ENCODE measurements around the gene ASTN1. TPM values are rescaled to one million over a fixed set of nuclear protein-coding genes. Genes with fewer than 3 reads are reported as not detected.

The ASTN1 gene
- total and polyA plus RNA-seq, 2 experiments from 2014 or later: 1.1 TPM; not detected in 1

DNA sequence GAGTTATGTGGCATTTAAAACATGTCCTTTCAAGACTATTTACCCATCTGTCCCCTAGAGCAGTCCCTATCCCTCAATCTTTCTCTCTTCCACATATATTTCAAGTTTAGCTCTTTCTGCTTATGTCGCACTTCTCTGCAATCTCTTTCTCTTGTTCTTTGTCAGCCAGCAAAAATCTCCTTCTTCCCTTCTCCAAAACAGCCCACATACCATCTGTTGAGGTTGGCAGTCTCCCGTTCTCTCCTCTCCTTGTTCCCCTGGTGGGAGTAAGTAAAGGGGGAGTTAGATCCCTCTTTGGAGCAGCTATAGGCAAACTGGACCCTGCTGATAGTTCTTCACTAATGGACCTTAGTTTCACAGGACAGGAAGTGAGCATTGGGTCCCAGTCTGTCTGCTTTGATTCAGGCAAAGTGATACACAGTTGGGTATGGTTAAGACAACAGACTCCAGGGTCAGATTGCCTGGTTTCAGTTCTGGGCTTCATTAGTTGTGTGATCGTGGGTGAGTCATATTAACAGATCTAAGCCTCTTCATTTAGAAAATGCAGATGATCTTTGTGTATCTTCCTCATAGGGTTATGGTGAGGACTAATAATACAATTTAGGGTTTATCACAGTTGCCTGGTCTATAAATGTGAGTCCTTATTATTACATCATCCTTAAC lies 25.9 kb upstream of the ASTN1 start:
- Histone ChIP-seq H3K9me3 (ENCODE audit: low read depth) (no peaks in the 10 kb centered on the region), H4K20me1 (ENCODE audit: insufficient read depth, poor library complexity, severe bottlenecking) (no peaks in the 10 kb centered on the region), H3K9me2 (replicated peaks; ENCODE audit: insufficient read depth) (no peaks in the 10 kb centered on the region), H3K4me1 (ENCODE audit: insufficient read depth) (no peaks in the 10 kb centered on the region), H3K4me3 (no peak overlapping the region), H3K27ac (no peak overlapping the region), H3K36me3 (replicated peaks; ENCODE audit: insufficient read depth, low read depth) (no peaks in the 10 kb centered on the region), H3K79me2 (no peaks in the 10 kb centered on the region), H3K27me3 (peaks cover 11% of the 10 kb centered on the region), H3K4me2 (no peak overlapping the region), H2AFZ (no peak overlapping the region)
- TF ChIP-seq EZH2 (IDR thresholded peaks at IDR 0.05; ENCODE audit: borderline replicate concordance) (no peak), EZH2phosphoT487 (IDR thresholded peaks at IDR 0.05; ENCODE audit: low read depth, severe bottlenecking, unreplicated experiment) (no peak)
- TF ChIP-seq, protein P1, sequence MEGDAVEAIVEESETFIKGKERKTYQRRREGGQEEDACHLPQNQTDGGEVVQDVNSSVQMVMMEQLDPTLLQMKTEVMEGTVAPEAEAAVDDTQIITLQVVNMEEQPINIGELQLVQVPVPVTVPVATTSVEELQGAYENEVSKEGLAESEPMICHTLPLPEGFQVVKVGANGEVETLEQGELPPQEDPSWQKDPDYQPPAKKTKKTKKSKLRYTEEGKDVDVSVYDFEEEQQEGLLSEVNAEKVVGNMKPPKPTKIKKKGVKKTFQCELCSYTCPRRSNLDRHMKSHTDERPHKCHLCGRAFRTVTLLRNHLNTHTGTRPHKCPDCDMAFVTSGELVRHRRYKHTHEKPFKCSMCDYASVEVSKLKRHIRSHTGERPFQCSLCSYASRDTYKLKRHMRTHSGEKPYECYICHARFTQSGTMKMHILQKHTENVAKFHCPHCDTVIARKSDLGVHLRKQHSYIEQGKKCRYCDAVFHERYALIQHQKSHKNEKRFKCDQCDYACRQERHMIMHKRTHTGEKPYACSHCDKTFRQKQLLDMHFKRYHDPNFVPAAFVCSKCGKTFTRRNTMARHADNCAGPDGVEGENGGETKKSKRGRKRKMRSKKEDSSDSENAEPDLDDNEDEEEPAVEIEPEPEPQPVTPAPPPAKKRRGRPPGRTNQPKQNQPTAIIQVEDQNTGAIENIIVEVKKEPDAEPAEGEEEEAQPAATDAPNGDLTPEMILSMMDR (IDR thresholded peaks at IDR 0.05; ENCODE audit: poor library complexity): no peak
- 78% methylated on average over 3 of the region's 3 CpGs for WGBS (ENCODE audit: low lambda C conversion rate, missing lambda C conversion rate)
- DNase-seq (ENCODE audit: low spot score): no peak

DNA sequence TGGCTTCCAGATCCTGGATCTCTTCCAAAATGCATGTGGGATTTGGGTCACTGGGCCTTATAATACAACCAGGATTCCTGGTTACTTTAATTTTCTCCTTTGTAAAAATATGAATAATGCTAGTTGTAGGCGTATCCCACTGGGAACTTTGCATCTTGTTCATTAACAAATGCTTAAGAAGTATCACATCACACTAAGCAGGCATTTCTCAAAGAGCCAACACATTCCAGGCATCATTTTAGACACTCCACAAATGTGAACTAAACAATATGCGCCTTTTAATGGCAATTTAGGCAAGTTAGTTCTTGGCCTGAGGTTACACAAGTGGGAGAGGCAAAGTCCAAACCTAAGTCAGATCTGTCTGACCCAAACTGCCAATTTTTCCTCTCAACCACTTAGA lies 22.1 kb upstream of the ASTN1 start:
- DNase-seq (ENCODE audit: low spot score): no peak
- Histone ChIP-seq H3K4me2 (no peak overlapping the region), H2AFZ (no peak overlapping the region), H3K36me3 (replicated peaks; ENCODE audit: insufficient read depth, low read depth) (no peaks in the 10 kb centered on the region), H3K4me3 (no peak overlapping the region), H3K27me3 (peaks cover 26% of the 10 kb centered on the region), H4K20me1 (ENCODE audit: insufficient read depth, poor library complexity, severe bottlenecking) (no peaks in the 10 kb centered on the region), H3K9me2 (replicated peaks; ENCODE audit: insufficient read depth) (no peaks in the 10 kb centered on the region), H3K27ac (no peak overlapping the region), H3K79me2 (no peaks in the 10 kb centered on the region), H3K4me1 (ENCODE audit: insufficient read depth) (no peaks in the 10 kb centered on the region), H3K9me3 (ENCODE audit: low read depth) (no peaks in the 10 kb centered on the region)
- 98% methylated on average over 2 of the region's 2 CpGs for WGBS (ENCODE audit: low lambda C conversion rate, missing lambda C conversion rate)
- TF ChIP-seq EZH2phosphoT487 (IDR thresholded peaks at IDR 0.05; ENCODE audit: low read depth, severe bottlenecking, unreplicated experiment) (no peak), EZH2 (IDR thresholded peaks at IDR 0.05; ENCODE audit: borderline replicate concordance) (no peak)
- TF ChIP-seq, protein P1 (IDR thresholded peaks at IDR 0.05; ENCODE audit: poor library complexity): no peak

DNA sequence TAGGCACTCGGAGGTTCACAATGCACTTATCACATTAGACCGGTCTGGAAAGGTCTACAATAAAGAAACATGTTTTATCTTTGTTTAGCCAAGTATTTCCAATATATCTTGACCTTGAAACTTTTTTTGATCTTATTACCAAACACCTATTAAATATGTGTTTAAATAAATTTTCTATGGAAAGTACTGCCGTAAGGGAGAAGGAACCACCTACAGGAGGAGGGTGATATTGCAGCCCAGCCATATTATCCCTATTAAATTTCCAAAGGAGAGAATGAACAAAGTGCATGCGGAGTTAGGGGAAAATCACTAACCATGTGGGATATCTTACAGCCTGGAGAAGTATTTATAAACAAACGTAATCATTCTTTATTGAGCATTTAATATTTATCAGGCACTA lies 20.7 kb upstream of the ASTN1 start:
- whole genome bisulfite sequencing (ENCODE audit: low lambda C conversion rate, missing lambda C conversion rate): 69% methylated on average over 5 of the region's 5 CpGs
- Histone ChIP-seq H3K27me3 (peaks cover 39% of the 10 kb centered on the region), H3K4me2 (no peak overlapping the region), H3K4me3 (no peak overlapping the region), H3K9me2 (replicated peaks; ENCODE audit: insufficient read depth) (no peaks in the 10 kb centered on the region), H3K27ac (no peak overlapping the region), H3K9me3 (ENCODE audit: low read depth) (no peaks in the 10 kb centered on the region), H3K36me3 (replicated peaks; ENCODE audit: insufficient read depth, low read depth) (no peaks in the 10 kb centered on the region), H3K79me2 (no peaks in the 10 kb centered on the region), H2AFZ (no peak overlapping the region), H4K20me1 (ENCODE audit: insufficient read depth, poor library complexity, severe bottlenecking) (no peaks in the 10 kb centered on the region), H3K4me1 (ENCODE audit: insufficient read depth) (no peaks in the 10 kb centered on the region)
- no peak for TF ChIP-seq EZH2phosphoT487 (IDR thresholded peaks at IDR 0.05; ENCODE audit: low read depth, severe bottlenecking, unreplicated experiment)
- TF ChIP-seq, protein P1 (IDR thresholded peaks at IDR 0.05; ENCODE audit: poor library complexity): peak; percentile 15
- no peak for TF ChIP-seq EZH2 (IDR thresholded peaks at IDR 0.05; ENCODE audit: borderline replicate concordance)
- no peak for DNase-seq (ENCODE audit: low spot score)
